ENCODE results near the gene TCF4. TPM values are rescaled to one million over a fixed set of nuclear protein-coding genes. Genes with fewer than 3 reads are reported as not detected.

Gene TCF4
- total and polyA plus RNA-seq, 2 donors (not counting 1 experiment from before 2014, with no cell fraction given): 68.5 to 353 TPM

DNA sequence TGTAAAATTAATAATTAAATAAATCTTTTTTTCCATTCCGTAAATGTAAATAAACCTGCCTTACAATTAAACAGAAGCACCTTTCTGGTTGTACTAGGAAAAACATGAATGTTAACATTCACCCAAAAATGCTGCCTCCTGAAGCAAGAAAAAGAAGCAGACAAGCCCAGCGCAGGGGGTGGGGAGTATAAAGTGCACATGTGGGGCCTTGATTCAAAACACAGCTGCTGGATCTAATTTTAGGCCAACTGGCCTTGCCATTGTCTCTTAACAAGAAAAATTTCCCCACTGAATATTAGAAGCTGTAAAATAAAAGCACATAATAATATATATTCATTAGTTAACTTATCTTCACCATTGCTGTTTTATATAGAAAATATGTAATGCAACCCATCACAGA lies 28.3 kb downstream of the TCF4 start:
- no CpG with 5 or more reads among the region's 2 CpGs for WGBS (ENCODE audit: insufficient coverage)
- H3K27me3 Mint-ChIP-seq: no peaks in the 10 kb centered on the region
- Histone ChIP-seq H3K9me3 (ENCODE audit: control extremely low read depth in 1 of 3, control insufficient read depth in 2 of 3, insufficient read depth in 1 of 3, low read length in 2 of 3) (peaks cover 0 to 2% (median 0%) of the 10 kb centered on the region in 3 donors), H3K36me3 (replicated peaks in 1 of 2; ENCODE audit: control extremely low read depth in 1 of 2, control insufficient read depth in 1 of 2, extremely low read depth in 1 of 2, insufficient read depth in 2 of 2, low read length in 1 of 2) (peaks cover 0 to 3% of the 10 kb centered on the region in 2 experiments), H3K4me1 (ENCODE audit: control insufficient read depth in 2 of 2, insufficient read depth in 2 of 2, low read length in 2 of 2) (no peaks in the 10 kb centered on the region), H4K20me1 (ENCODE audit: control insufficient read depth, insufficient read depth, low read length, poor library complexity, severe bottlenecking) (no peaks in the 10 kb centered on the region), H3K9ac (ENCODE audit: low read length) (no peak overlapping the region), H3K4me3 (ENCODE audit: control extremely low read depth in 1 of 5, extremely low read depth in 1 of 5, insufficient read depth in 1 of 5, low read depth in 2 of 5, low read length in 4 of 5) (no peak overlapping the region), H3K79me2 (ENCODE audit: control insufficient read depth, insufficient read depth, low read length) (peaks cover 62% of the 10 kb centered on the region), H3K27ac (ENCODE audit: low read length in 2 of 2) (no peak overlapping the region), H3K27me3 (replicated peaks in 1 of 4; ENCODE audit: control extremely low read depth in 1 of 4, control insufficient read depth in 3 of 4, insufficient read depth in 4 of 4, low read length in 3 of 4) (no peaks in the 10 kb centered on the region), H2AFZ (ENCODE audit: insufficient read depth, low read depth, low read length, poor library complexity, severe bottlenecking) (no peak overlapping the region), H3K4me2 (replicated peaks; ENCODE audit: low read depth, low read length, poor library complexity, severe bottlenecking) (no peak overlapping the region)
- POLR2A ChIA-PET: no interaction called here
- H3K9me3 Mint-ChIP-seq (ENCODE audit: insufficient read depth): no peaks in the 10 kb centered on the region
- no peak overlapping the region for H3K27ac Mint-ChIP-seq
- DNase-seq: no peak
- intact Hi-C loops (cut with micrococcal nuclease): no loop called here
- no peak for TF ChIP-seq EZH2 (IDR thresholded peaks at IDR 0.05; ENCODE audit: borderline replicate concordance, insufficient read depth, low read depth, low read length, poor library complexity, severe bottlenecking)
- TF ChIP-seq, protein P1, sequence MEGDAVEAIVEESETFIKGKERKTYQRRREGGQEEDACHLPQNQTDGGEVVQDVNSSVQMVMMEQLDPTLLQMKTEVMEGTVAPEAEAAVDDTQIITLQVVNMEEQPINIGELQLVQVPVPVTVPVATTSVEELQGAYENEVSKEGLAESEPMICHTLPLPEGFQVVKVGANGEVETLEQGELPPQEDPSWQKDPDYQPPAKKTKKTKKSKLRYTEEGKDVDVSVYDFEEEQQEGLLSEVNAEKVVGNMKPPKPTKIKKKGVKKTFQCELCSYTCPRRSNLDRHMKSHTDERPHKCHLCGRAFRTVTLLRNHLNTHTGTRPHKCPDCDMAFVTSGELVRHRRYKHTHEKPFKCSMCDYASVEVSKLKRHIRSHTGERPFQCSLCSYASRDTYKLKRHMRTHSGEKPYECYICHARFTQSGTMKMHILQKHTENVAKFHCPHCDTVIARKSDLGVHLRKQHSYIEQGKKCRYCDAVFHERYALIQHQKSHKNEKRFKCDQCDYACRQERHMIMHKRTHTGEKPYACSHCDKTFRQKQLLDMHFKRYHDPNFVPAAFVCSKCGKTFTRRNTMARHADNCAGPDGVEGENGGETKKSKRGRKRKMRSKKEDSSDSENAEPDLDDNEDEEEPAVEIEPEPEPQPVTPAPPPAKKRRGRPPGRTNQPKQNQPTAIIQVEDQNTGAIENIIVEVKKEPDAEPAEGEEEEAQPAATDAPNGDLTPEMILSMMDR (IDR thresholded peaks at IDR 0.05): no peak
- peaks cover 2% of the 10 kb centered on the region for H3K4me1 Mint-ChIP-seq
- CTCF ChIA-PET: no interaction called here
- ATAC-seq (ENCODE audit: low read depth): no peak
- no peak overlapping the region for H3K4me3 Mint-ChIP-seq

DNA sequence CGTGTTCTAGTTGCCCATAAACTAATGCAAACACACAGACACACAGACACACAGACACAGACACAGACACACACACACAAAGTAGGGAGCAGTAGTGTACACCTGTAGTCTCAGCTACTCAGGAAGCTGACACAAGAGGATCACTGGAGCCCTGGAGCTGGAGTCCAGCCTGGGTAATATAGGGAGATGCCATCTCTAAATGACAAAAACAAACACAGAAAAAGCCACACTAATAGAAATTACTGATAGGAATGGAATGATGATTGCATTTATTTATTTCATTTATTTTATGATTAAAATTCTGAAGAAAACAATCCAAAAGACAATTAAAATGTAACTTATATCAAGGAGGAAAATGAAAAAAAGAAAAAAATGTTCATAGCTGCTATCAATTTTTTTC lies 30.8 kb downstream of the TCF4 start:
- Histone ChIP-seq H3K27me3 (replicated peaks in 1 of 4; ENCODE audit: control extremely low read depth in 1 of 4, control insufficient read depth in 3 of 4, insufficient read depth in 4 of 4, low read length in 3 of 4) (no peaks in the 10 kb centered on the region), H3K4me1 (ENCODE audit: control insufficient read depth in 2 of 2, insufficient read depth in 2 of 2, low read length in 2 of 2) (no peaks in the 10 kb centered on the region), H3K27ac (ENCODE audit: low read length in 2 of 2) (no peak overlapping the region), H2AFZ (ENCODE audit: insufficient read depth, low read depth, low read length, poor library complexity, severe bottlenecking) (no peak overlapping the region), H3K79me2 (ENCODE audit: control insufficient read depth, insufficient read depth, low read length) (peaks cover 45% of the 10 kb centered on the region), H3K9ac (ENCODE audit: low read length) (no peak overlapping the region), H4K20me1 (ENCODE audit: control insufficient read depth, insufficient read depth, low read length, poor library complexity, severe bottlenecking) (no peaks in the 10 kb centered on the region), H3K9me3 (ENCODE audit: control extremely low read depth in 1 of 3, control insufficient read depth in 2 of 3, insufficient read depth in 1 of 3, low read length in 2 of 3) (peaks cover 0 to 2% (median 0%) of the 10 kb centered on the region in 3 donors), H3K4me3 (ENCODE audit: control extremely low read depth in 1 of 5, extremely low read depth in 1 of 5, insufficient read depth in 1 of 5, low read depth in 2 of 5, low read length in 4 of 5) (no peak overlapping the region), H3K4me2 (replicated peaks; ENCODE audit: low read depth, low read length, poor library complexity, severe bottlenecking) (no peak overlapping the region), H3K36me3 (replicated peaks in 1 of 2; ENCODE audit: control extremely low read depth in 1 of 2, control insufficient read depth in 1 of 2, extremely low read depth in 1 of 2, insufficient read depth in 2 of 2, low read length in 1 of 2) (peaks cover 0 to 2% of the 10 kb centered on the region in 2 experiments)
- Mint-ChIP-seq H3K4me1 (peaks cover 9% of the 10 kb centered on the region), H3K4me3 (no peak overlapping the region), H3K27me3 (peaks cover 3% of the 10 kb centered on the region), H3K27ac (no peak overlapping the region), H3K9me3 (ENCODE audit: insufficient read depth) (no peaks in the 10 kb centered on the region)
- TF ChIP-seq EZH2 (IDR thresholded peaks at IDR 0.05; ENCODE audit: borderline replicate concordance, insufficient read depth, low read depth, low read length, poor library complexity, severe bottlenecking): no peak
- TF ChIP-seq, protein P1 (IDR thresholded peaks at IDR 0.05): no peak
- WGBS (ENCODE audit: insufficient coverage): no CpG with 5 or more reads among the region's 1 CpG
- ChIA-PET CTCF (no interaction called here), POLR2A (no interaction called here)
- ATAC-seq (ENCODE audit: low read depth) (no peak), DNase-seq (no peak)
- intact Hi-C loops (cut with micrococcal nuclease): no loop called here

All from B cell (primary cell).